K562 (cell line): ENCODE results near the gene FNDC11. TPM values are rescaled to one million over a fixed set of nuclear protein-coding genes. Genes with fewer than 3 reads are reported as not detected.

Experiments
- ATAC-seq: fragments of 200-7000 bp; cut with Tn5 transposase; 3 replicates; pipeline ENCODE4 v1.9.1; 2020; ENCODE audit warnings: moderate library complexity
- BruUV-seq: library from RNA; stranded (reverse); fragments of 400-500 nt; replicated peaks from 2 replicates; lab custom pipeline; 2021; lab: Mats Ljungman, UMichigan
- CTCF ChIA-PET: fragments of 300-600 bp; formaldehyde crosslinking; extraction: SDS; loops from one replicate; lab custom pipeline; 2021; ENCODE audit warnings: low intra/inter-chr PET ratio; lab: Yijun Ruan, JAX
- POLR2A ChIA-PET: fragments of 300-600, 350-650 bp; sonication (Branson Sonifier 250); formaldehyde crosslinking; extraction: SDS; loops from one replicate; lab custom pipeline; 2021; ENCODE audit warnings: antibody characterized with exemption, inconsistent platforms; lab: Yijun Ruan, JAX
- DNase-seq, 4 experiments: peaks; one replicate each; pipeline versions ENCODE4 v3.0.0 to v3.0.0-alpha.2; 2011 to 2018; ENCODE audit warnings: low spot score in 3 of 4, mixed read lengths in 3 of 4; ENCODE audit errors: extremely low read depth in 1 of 4
- FAIRE-seq: peaks from 2 replicates; lab custom pipeline; 2011; peaks lifted over from hg19 to GRCh38; lab: Jason Lieb, UNC
- H2AFZ ChIP-seq: 2 replicates; pipeline ENCODE4 v1.6.0; 2011; ENCODE audit warnings: low read depth, low read length, control low read depth, inconsistent platforms
- H3K27ac ChIP-seq: fragments of 200-600 bp; 3 replicates; pipeline ENCODE4 v1.8.0; 2011; ENCODE audit warnings: low read depth, mild to moderate bottlenecking, control low read depth, inconsistent platforms, low read length, moderate library complexity, mixed read lengths; ENCODE audit errors: extremely low read depth
- H3K27me3 ChIP-seq, 2 experiments: fragments of 300-600 bp in 1 of 2; 2 replicates in 1 of 2; 3 replicates in 1 of 2; pipeline versions ENCODE4 v1.6.0 to v1.8.0; 2011; ENCODE audit warnings: inconsistent platforms in 2 of 2, low read length in 2 of 2, mild to moderate bottlenecking in 1 of 2, mixed read lengths in 1 of 2, moderate library complexity in 1 of 2; ENCODE audit not compliant: control insufficient read depth in 2 of 2, insufficient read depth in 2 of 2
- H3K36me3 ChIP-seq: fragments of 300-600 bp; 3 replicates; pipeline ENCODE4 v1.8.0; 2011; ENCODE audit warnings: mild to moderate bottlenecking, low read length, inconsistent platforms; ENCODE audit not compliant: control insufficient read depth, insufficient read depth
- H3K4me1 ChIP-seq, 2 experiments: fragments of 200-600 bp in 1 of 2; replicated peaks in 1 of 2; 2 replicates in 1 of 2; 3 replicates in 1 of 2; pipeline versions ENCODE4 v1.5.1 to v1.8.0; 2011; ENCODE audit warnings: inconsistent platforms in 2 of 2, low read length in 2 of 2, mild to moderate bottlenecking in 1 of 2, mixed read lengths in 1 of 2, moderate library complexity in 1 of 2; ENCODE audit not compliant: control insufficient read depth in 2 of 2, insufficient read depth in 2 of 2
- H3K4me2 ChIP-seq: 2 replicates; pipeline ENCODE4 v1.6.1; 2011; ENCODE audit warnings: low read length, control low read depth, inconsistent platforms, mixed read lengths; ENCODE audit not compliant: insufficient read depth
- H3K4me3 ChIP-seq: fragments of 200-600 bp; sonication (generic), shearing (Covaris generic); 2 replicates; pipeline ENCODE4 v1.5.1; 2016; ENCODE audit warnings: control low read depth, inconsistent platforms
- H3K79me2 ChIP-seq: fragments of 200-600 bp; 3 replicates; pipeline ENCODE4 v1.8.0; 2011; ENCODE audit warnings: low read length, inconsistent platforms; ENCODE audit not compliant: control insufficient read depth, insufficient read depth
- H3K9ac ChIP-seq, 2 experiments: 2 replicates each; pipeline versions ENCODE4 v1.6.0 to v1.6.1; 2011; ENCODE audit warnings: low read depth in 2 of 2, low read length in 2 of 2, control low read depth in 1 of 2, inconsistent platforms in 1 of 2, mild to moderate bottlenecking in 1 of 2, mixed read lengths in 1 of 2; ENCODE audit not compliant: insufficient read depth in 1 of 2
- H3K9me1 ChIP-seq: one replicate; pipeline ENCODE4 v1.6.0; 2011; ENCODE audit warnings: inconsistent platforms, mild to moderate bottlenecking, low read length, moderate library complexity; ENCODE audit not compliant: control insufficient read depth, insufficient read depth
- H3K9me3 ChIP-seq: replicated peaks from 2 replicates; pipeline ENCODE4 v1.5.1; 2011; ENCODE audit warnings: low read depth, low read length, inconsistent platforms; ENCODE audit not compliant: control insufficient read depth, insufficient read depth
- H4K20me1 ChIP-seq: replicated peaks from 2 replicates; pipeline ENCODE4 v1.6.1; 2011; ENCODE audit warnings: low read length, inconsistent platforms, mixed read lengths; ENCODE audit not compliant: control insufficient read depth, insufficient read depth
- MTA2 ChIP-seq: fragments of 450-650 bp; IDR thresholded peaks from 2 replicates; pipeline ENCODE4 v1.6.1; 2016; ENCODE audit warnings: low read depth
- NR2C1 ChIP-seq, 2 experiments: fragments of 450-650 bp; IDR thresholded peaks; 2 replicates each; pipeline ENCODE4 v1.6.1; 2017; ENCODE audit warnings: mild to moderate bottlenecking in 2 of 2, antibody characterized with exemption in 1 of 2, inconsistent platforms in 1 of 2, missing compliant biosample characterization in 1 of 2, missing genetic modification characterization in 1 of 2
- NR2C2 ChIP-seq, 2 experiments: fragments of 200-800 bp in 1 of 2; sonication (Bioruptor generic) in 1 of 2; sonication (generic) in 1 of 2; formaldehyde crosslinking in 1 of 2; IDR thresholded peaks; 2 replicates each; pipeline versions ENCODE4 v1.6.1 to v1.8.0; 2016 to 2022; ENCODE audit warnings: mild to moderate bottlenecking in 1 of 2, missing compliant biosample characterization in 1 of 2, missing genetic modification characterization in 1 of 2, missing genetic modification reagents in 1 of 2
- WGBS: fragments of 100-300 bp; shearing (Covaris generic); methylation state at CpG from one replicate; pipeline ENCODE4 v1.1.6; 2016; ENCODE audit warnings: low coverage, mixed read lengths; ENCODE audit not compliant: insufficient coverage; ENCODE audit errors: missing lambda C conversion rate; 5-methylcytosine and 5-hydroxymethylcytosine counted together
- in situ Hi-C: fragments of 300-500 bp; cut with MboI; formaldehyde crosslinking; loops from 4 replicates; pipeline ENCODE4 v1.15.0; 2018; ENCODE audit warnings: inconsistent platforms, mixed read lengths
- intact Hi-C: fragments of 100-400 bp; cut with micrococcal nuclease; formaldehyde crosslinking; loops from 2 replicates; pipeline ENCODE4 v1.14.2; 2022
- polyA plus RNA-seq, 8 experiments: library from polyadenylated mRNA; depleted of rRNA in 4 of 8; stranded (reverse) in 5 of 8; unstranded in 3 of 8; fragments of >200 nt; fragmentation: Nextera tagmentation in 2 of 8; fragmentation: Illumina TruSeq in 1 of 8; extraction: Ambion mirVana in 2 of 8; extraction: Trizol in 1 of 8; gene quantifications; 2 replicates each; pipeline versions ENCODE4 v1.2.1 to v1.2.3, GENCODE V29; 2011 to 2014; ENCODE audit warnings: inconsistent platforms in 1 of 8, missing spikeins in 1 of 8
- total RNA-seq, 7 experiments: library from RNA; depleted of rRNA in 6 of 7; stranded (reverse); fragments of >200 nt in 6 of 7; fragmentation: Illumina TruSeq in 2 of 7; extraction: Trizol in 2 of 7; gene quantifications; 2 replicates each; pipeline versions ENCODE4 v1.2.1 to v1.2.3, GENCODE V29; 2011 to 2021; ENCODE audit warnings: low replicate concordance in 1 of 7

The FNDC11 gene
- total and polyA plus RNA-seq, 9 of the 15 experiments (the other 6 are each of a cell fraction or from before 2014, with no cell fraction given) = 0.08 to 2.3 (median 0.64) TPM; not detected in 2

GRCh38 chr20:63578224-63579016 lies 24.5 kb downstream of the FNDC11 start:
- TF ChIP-seq MTA2 (no peak), NR2C1 (IDR thresholded peaks at IDR 0.05) (peak; percentile 75), NR2C1 (tag; IDR thresholded peaks at IDR 0.05) (peak; percentile 80), NR2C2 (CRISPR knock-in tag; IDR thresholded peaks at IDR 0.05) (no peak), NR2C2 (tag; IDR thresholded peaks at IDR 0.05) (peak; percentile 52; the same call in 1 of the 2 replicates)
- intact Hi-C loops = no loop called here
- Histone ChIP-seq H3K9ac (no peak overlapping the region), H2AFZ (peak overlapping the region; percentile 37; the same call in 1 of the 2 replicates), H3K36me3 (no peaks in the 10 kb centered on the region), H3K27ac (no peak overlapping the region), H3K27me3 (no peaks in the 10 kb centered on the region), H3K4me3 (no peak overlapping the region), H3K9me3 (no peaks in the 10 kb centered on the region), H3K4me2 (no peak overlapping the region), H3K4me1 (peaks cover 8 to 44% of the 10 kb centered on the region in 2 experiments), H4K20me1 (no peaks in the 10 kb centered on the region), H3K9me1 (no peaks in the 10 kb centered on the region), H3K79me2 (no peaks in the 10 kb centered on the region)
- in situ Hi-C loops = no loop called here
- DNase-seq (no peak), ATAC-seq (no peak), FAIRE-seq (no peak)
- no TSS peak for BruUV-seq
- 46% methylated on average over 24 of the region's 26 CpGs for WGBS
- ChIA-PET POLR2A (interaction anchor here (0.7 to 0.8 kb wide), 2 partner anchors 11 to 373 kb away, joined by 3 read pairs; no protein-coding TSS in a partner anchor), CTCF (no interaction called here)
